Measurements from ENCODE around the gene AP3B1. TPM values are rescaled to one million over a fixed set of nuclear protein-coding genes. Genes with fewer than 3 reads are reported as not detected.

AP3B1 gene
- total and polyA plus RNA-seq, 12 donors, result 20.0 to 28.3 (median 23.4) TPM

GRCh38 chr5:78221964-78222451 lies 72.5 kb downstream of the AP3B1 start:
- H3K36me3 ChIP-seq, result peaks cover 0 to 62% (median 19%) of the 10 kb centered on the region in 9 donors
- DNase-seq (no peak), ATAC-seq (no peak)
- H3K27ac ChIP-seq, result no peak overlapping the region
- H3K27me3 ChIP-seq, result no peaks in the 10 kb centered on the region
- intact Hi-C loops (cut with DNase I), result no loop called here
- 83 to 86% methylated on average over 2 of the region's 2 CpGs for WGBS, 2 donors
- peaks cover 0 to 29% (median 3%) of the 10 kb centered on the region in 11 donors for H3K9me3 ChIP-seq
- no peak for TF ChIP-seq CTCF (IDR thresholded peaks at IDR 0.05)
- H3K4me1 ChIP-seq, result peaks cover 0 to 10% (median 0%) of the 10 kb centered on the region in 9 donors
- no peak overlapping the region for H3K4me3 ChIP-seq

GRCh38 chr5:78221467-78221866 lies 73.0 kb downstream of the AP3B1 start:
- Histone ChIP-seq H3K27me3 (no peaks in the 10 kb centered on the region), H3K27ac (no peak overlapping the region), H3K4me1 (peaks cover 0 to 10% (median 0%) of the 10 kb centered on the region in 9 donors), H3K9me3 (peaks cover 0 to 29% (median 3%) of the 10 kb centered on the region in 11 donors), H3K36me3 (peaks cover 0 to 57% (median 19%) of the 10 kb centered on the region in 9 donors), H3K4me3 (no peak overlapping the region)
- DNase-seq (no peak), ATAC-seq (no peak)
- intact Hi-C loops (cut with DNase I), result no loop called here
- no peak for TF ChIP-seq CTCF (IDR thresholded peaks at IDR 0.05)
- WGBS, 2 donors, result 98 to 100% methylated on average over 1 of the region's 1 CpG

GRCh38 chr5:78215972-78216371 lies 78.5 kb downstream of the AP3B1 start:
- DNase-seq, result no peak
- H3K4me1 ChIP-seq, result no peaks in the 10 kb centered on the region
- intact Hi-C loops (cut with DNase I), result no loop called here
- 97 to 100% methylated on average over 4 of the region's 4 CpGs for WGBS, 2 donors
- no peak overlapping the region for H3K27ac ChIP-seq
- H3K27me3 ChIP-seq, result no peaks in the 10 kb centered on the region
- H3K36me3 ChIP-seq, result peaks cover 0 to 34% (median 7%) of the 10 kb centered on the region in 9 donors
- ATAC-seq, result no peak
- H3K9me3 ChIP-seq, result peaks cover 0 to 4% (median 0%) of the 10 kb centered on the region in 11 donors
- no peak overlapping the region for H3K4me3 ChIP-seq
- TF ChIP-seq CTCF (IDR thresholded peaks at IDR 0.05), result no peak

GRCh38 chr5:78215565-78215964 lies 78.9 kb downstream of the AP3B1 start:
- DNase-seq (no peak), ATAC-seq (no peak)
- no peaks in the 10 kb centered on the region for H3K4me1 ChIP-seq
- H3K27ac ChIP-seq, result no peak overlapping the region
- WGBS, 2 donors, result 90% methylated on average over 1 of the region's 1 CpG
- H3K9me3 ChIP-seq, result no peaks in the 10 kb centered on the region
- no peak overlapping the region for H3K4me3 ChIP-seq
- intact Hi-C loops (cut with DNase I), result no loop called here
- TF ChIP-seq CTCF (IDR thresholded peaks at IDR 0.05), result no peak
- H3K27me3 ChIP-seq, result no peaks in the 10 kb centered on the region
- H3K36me3 ChIP-seq, result peaks cover 0 to 29% (median 6%) of the 10 kb centered on the region in 9 donors
